Activated T-helper 9 cell treated with anti-CD3 and anti-CD28 coated beads, Interleukin-2, amount 50 U/mL, for 16 hours (primary cell): Measurements from ENCODE around the gene PPFIA2.

Source experiments
- DNase-seq: peaks from one replicate; pipeline ENCODE4 v3.0.0-alpha.2; 2020; ENCODE audit warnings: low read depth

Gene PPFIA2

DNA sequence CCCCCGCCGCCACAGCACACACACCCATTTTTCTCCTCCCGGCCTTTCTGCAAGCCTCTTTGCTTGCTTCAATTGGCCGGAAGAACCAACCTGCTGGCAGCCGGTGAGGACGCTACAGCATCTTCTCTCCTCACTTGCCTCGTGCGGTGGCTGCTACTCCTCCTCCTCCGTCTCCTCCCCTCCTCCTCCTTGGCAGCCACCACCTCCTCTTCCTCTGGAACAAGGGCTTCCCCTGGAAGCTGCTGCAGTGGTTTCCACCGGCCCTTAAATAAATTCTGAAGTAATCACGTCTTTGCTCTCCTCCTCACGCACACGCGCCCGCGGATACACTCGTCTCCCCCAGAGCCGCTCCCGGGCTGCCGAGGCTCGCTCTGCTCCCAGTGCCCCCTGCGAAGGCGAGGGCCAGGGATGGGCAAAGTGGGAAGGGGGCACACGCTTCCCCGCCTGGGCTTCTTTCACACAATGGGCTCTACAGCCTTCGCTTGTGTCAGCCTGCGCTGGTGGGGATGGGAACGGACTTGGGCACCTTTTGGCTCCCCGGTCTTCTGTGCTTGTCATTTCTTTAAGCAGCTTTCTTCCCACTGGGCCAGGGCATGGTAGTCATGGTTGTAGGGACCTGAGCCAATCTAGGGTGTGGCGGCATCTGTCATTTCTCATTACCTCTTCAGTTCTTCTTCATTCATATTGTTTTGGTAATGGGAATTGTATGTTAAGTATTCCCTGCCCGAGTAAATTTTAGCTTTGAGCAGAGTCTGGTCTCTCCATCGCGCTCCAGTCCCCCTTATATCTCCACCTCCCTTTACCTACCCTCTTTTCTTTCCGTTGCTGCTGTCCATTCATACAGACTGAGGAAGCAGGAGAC, at the start of gene PPFIA2:
TSS of gene PPFIA2 (minus strand) at position 161 of the 862 bp plus-strand sequence.
- no peak for DNase-seq

DNA sequence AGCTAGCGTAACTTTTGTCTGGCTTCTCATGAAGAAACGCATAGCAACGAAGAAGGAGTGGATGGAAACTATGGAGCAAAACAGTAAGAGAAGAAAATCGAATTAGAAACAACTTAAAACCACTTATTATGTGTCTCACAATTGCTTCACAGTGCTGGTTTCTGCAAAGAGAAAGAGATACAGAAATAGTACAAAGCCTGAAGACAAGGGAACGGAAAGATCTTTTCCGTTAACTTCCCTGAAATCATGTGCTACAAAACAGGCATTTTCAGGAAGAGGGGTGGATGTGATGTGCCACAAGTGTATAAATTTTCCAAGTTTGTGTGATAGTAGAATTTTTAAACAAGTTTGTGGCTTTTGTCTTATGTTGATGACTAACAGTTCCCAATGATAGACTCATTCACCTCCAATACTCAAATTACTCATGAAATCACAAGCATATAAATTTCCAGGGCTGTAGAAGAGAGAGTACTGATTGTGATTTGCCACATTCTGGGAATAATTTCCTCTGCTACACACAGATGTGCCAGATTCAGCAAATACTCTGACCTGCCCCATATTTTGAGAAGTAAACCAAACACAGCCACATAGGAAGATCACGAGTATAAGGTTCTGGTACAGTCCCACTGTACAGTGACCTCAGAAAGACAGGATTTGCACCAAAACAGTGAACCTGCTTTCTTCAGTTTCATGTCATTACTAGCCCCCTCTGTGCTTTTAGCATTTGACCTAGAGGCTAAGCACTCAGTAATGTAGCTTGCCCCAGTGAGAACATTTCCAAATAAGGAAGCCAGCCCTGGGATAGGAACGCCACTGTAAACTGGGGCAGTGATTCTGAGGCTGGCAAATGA, 41.4 kb upstream of the PPFIA2 start:
- DNase-seq: no peak

DNA sequence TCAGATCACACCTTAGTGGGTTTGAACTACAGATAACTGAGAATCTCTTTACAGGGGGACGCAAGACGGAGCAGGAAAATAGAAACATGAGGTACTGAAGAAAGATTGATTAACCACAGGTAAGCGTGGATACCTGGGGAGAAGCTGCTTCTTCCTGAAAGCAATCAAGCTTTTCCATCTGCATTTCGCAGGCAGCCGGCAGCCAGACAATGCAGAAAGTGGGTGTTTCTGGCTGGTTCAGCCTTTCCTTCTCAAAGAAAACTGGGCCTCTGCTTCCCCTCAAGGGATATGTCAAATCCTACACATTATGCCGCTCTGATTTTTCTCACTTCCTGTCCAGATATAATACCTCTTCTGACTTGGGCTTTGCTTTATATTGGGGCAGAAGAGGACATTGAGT, 39.1 kb upstream of the PPFIA2 start:
- DNase-seq: no peak

DNA sequence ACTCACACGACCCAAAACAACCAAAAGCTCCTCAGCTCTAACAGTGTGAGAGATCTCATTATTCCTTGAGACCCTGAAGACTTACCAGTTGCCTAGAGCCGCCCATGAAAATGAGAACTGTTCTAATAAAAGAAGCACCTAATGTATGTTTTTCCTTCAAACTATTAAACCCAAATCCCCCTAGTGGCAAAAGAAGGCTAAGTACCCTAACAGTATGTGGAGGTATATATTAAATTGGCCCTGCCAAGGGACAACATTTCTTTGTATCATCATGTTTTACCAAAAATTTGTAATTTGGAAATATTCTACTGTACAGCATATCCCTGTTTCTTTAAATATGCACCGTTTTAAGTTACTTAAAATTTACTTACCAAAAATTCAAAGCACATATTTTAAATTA, 38.0 kb upstream of the PPFIA2 start:
- no peak for DNase-seq

DNA sequence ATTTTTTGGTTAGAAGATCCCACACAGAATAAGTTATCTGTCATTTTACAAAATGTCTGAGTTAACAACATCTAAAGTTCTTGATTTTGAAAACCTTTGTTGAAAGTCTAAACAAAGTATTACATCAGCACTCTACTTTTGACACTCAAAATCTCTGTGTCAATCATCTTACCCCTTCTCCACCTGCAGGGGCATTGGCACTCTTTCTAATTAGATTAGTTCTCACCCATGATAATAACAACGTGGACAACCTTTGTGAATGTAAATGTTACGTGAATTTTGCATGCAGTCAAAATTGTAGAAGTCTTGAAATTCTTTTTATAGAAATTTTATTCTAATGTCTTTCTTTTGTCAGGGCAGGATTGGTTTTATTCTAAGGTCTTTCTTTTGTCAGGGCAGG, 33.5 kb upstream of the PPFIA2 start:
- no peak for DNase-seq

DNA sequence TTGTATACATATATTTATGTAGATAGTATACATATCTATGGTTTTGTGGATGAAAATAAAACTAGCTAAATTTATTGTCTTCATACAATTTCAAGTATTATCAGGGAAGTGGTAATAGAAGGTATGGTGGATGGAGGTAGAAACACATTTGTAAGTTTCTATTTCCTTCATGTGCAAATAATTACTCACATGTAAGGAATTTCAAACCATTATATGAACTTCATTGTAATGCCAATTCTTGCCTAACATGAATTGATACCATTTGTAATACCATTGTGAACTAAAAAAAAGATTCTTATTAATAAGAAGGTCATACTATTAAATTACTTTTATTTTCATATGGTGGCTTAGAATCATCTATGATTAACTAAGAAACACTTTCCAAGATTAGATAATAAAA, 20.1 kb upstream of the PPFIA2 start:
- no peak for DNase-seq

DNA sequence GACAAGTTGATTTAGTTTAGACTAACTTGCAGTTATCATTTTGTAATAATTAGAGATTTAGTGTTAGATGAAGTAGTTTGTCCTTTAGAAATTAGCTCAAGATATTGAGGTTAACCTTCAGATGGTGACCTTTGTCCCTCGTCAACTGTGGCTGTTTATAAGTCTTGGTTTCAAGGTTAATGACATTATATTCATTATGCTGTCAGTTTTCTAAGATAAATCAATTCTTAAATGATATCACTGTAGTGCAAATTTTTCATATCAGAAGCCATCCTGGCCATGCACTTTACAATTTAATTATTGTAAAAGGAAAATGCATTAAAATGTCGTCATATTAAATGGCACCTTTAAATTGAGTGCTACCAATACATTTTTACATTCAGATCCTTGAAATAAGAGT, 19.6 kb upstream of the PPFIA2 start:
- DNase-seq: no peak

DNA sequence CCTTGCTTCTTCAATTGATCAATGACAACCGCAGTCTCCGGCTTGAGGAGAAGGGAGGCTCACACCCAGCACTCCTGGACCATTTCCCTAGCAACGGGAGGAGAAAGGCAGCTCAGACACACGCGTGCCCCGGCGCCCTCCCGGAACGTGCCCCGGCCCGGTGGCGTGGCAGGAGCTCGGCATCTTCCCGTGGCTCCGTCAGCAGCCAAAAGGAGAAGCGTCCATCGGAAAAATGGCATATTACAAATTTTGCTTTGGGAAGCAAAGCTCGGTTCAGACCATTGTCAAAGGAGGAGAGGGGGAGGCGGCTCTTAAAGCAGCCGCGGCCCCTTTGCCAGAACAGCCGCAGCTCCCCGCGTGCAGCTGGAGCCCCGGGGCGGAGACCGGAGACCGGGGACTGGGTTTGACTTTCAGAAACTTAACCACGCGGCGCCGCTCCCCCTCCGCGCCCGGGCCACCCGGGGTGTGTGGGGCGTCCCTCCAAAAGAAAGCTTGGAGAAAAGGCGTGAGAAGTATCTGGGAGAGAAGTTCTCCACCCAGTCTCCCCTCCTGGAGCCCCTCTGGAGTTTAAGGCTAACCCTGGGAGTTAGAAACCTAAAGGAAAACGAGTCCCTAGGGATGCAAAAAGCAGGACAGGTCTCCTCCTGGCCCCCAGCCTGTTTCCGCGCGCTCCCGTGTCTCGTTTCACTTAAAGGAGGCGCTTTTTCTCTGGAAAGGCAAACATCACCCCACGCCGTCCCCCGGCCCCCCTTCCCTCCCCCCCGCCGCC, 545 bp downstream of the PPFIA2 start:
- no peak for DNase-seq

DNA sequence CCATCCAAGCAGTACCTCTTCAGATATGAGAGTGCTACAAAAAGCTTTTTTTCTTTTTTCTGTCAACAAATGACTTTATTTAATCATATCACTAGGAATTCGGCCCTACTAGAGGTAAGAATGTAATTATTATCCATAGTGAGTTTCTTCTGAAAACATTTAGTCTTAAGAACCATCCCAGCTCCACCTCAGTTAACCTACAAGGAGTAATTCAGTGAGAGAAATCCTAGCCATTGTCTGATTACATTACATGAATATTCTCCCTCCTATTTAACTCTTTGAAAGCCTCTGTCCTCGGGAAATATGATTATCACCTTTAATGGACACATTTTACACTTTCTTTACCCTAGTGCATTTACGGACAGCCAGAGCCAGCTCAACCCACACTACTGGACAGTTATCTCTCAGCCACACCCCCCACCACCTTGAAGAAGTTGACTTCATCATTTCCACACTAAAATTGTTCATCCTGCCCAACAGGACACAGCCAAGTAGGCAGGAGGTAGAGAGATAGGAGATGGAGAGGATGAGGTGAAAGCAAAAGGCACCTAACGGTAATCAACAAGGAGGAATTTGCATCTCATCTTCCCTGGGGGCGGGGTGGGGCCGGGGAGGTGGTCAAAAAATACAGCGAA, 1.3 kb downstream of the PPFIA2 start:
- no peak for DNase-seq

DNA sequence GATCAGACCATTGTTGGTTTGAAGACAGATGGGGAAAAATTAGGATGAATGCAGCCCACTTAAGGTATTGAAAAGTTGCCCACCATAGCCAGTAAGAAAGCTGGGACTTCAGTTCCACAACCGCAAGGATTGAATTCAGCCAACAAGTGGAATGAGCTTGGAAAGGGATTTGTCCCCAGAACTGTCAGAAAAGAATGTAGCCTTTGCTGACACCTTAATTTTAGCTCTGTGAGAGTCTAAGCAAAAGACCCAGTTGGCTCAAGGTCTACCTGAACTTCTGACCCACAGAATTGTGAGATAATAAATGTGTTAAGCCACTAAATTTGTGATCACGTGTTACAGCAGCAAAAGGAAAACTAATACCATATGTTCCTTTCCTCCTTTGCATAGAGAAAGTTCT, 29.4 kb downstream of the PPFIA2 start:
- DNase-seq: no peak

DNA sequence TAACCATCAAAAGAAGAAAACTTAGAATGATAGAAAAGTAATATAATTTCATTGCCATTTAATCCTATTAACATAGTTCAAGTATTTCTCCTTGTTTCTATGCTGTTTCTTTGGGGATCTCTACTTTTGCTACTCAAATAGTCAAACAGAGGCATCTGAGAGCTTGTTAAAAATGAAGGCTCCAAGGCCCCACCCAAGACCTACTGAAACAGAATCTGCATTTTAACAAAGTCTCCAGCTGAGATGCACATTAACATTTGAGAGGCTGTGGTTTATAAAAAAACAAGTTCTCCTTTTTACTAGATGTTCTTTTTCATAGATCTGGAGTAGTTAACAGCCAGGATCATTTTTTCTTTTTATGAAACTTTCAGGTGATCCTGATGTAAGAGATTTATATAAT, 31.8 kb downstream of the PPFIA2 start:
- DNase-seq: no peak

DNA sequence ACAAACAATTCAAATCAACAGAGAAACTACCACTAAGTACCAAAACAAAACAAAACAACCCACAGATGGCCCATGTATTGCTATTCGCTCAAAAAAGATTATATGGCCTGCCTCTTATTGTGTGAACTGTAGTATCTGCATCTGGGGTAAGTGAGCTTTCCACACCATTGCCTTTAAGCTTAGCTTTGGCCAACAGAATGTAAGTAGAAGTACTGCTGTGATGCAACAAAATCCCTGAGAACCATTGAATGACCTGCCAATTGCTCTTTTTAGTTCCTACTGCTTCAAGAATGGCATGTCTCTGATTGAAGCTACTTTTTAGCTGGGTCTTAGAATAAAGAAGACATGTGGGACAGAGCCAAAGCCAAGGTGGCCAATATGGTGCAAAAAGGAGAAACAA, 32.5 kb downstream of the PPFIA2 start:
- no peak for DNase-seq

DNA sequence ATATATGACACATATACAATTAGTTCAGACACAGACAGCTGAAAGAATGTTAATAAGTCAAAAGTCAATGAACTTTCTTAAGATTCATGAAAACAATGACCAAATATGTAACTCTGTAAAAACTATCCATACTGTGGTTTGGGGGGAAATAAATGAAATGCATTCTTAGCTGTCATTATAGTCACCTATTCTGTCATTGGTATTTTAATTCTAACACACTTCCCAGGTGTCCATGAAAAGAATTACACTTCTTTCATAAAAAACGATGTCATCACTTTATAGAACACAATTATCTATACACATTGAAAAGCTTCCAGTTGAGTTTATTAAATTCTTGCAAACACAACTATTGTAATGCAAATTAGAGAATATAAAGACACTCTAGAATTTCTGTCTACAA, 35.8 kb downstream of the PPFIA2 start:
- DNase-seq: no peak

DNA sequence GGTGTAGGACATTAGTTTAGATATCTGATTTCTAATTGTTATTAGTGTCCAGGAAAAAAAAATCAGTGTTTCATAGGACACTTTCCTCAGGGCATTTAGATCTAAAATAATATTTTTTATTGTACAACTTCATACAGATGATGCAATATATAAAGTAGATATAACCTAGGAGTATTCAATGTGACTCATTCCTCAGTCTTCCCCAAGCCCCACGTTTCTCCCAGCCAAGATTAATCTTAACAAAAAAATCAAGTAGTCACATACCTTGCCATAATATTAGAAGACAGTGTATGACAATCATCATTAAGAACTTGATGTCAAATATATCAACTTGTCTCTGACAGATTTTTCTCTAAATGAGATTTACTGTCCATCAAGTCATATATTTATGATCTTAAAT, 37.1 kb downstream of the PPFIA2 start:
- no peak for DNase-seq

DNA sequence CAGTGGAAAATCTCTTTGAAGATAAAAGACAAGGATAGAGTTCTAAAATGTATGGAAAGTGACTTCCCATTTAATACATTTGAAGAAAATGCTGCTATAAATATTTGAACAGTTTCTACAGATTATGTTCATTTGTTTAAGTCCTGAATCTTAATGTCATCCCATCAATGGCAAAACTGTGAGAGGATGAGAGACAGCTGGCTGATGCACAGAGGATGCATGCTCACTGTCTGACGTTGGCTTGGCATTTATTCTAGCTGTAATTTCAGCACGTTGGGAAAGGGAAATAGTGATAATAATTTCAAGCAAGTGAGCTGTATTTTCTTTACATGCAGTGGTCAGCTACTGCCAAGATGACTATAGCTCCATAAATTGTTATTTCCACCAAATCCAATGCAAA, 40.5 kb downstream of the PPFIA2 start:
- no peak for DNase-seq

DNA sequence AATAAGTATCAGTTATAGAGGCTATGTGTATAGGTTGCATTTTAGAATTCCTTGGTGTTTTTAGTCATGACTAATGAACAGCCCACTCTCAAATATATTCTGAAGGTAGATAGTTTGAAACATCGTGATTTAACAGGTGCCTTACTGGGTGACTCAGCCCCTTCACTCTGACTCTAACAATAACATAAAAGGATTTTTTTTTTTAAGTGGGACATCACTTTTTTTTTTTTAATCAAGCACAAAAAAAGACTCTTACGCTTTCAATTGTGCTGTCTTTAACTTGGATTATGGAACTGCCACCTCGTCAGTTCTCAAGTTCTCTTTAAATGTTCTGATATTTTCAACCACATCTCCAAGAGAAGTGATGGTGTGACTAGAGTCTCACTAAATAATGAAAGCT, 46.6 kb downstream of the PPFIA2 start:
- no peak for DNase-seq

DNA sequence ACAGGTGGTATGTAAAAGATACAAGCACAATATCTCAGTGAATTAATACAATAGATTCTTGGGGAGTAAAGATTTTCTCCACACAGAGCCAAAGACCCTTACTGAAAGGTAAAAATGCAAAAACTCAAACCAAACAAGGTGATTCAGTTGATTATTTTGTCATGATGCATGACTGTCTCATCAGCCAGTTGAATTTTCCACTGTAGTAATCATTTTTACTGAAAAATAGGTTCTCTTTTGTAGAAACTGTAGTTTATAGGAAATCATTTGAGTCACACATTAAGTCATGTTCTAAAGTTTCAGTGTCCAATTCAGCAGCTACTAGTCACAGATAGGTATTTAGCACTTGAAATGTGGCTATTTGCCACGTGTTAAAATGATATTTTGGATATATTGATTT, 53.6 kb downstream of the PPFIA2 start:
- no peak for DNase-seq

DNA sequence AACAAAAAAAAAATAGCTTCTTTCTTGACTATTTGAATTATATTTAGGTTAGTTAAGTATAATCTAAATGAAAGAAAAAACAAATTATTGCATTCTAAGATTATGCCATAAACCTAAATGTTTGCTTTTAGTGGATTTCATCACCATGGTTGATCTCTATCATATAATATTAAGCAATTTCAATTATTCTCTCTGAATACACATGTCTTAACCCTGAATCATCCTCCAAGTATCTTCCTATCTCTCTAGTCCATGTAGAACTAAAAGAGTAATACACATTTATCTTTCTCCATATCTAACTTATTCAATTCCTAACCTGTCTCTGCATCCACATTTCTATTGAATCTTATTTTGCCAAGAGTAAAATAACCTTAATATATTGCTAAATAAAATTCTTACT, 59.6 kb downstream of the PPFIA2 start:
- DNase-seq: no peak

DNA sequence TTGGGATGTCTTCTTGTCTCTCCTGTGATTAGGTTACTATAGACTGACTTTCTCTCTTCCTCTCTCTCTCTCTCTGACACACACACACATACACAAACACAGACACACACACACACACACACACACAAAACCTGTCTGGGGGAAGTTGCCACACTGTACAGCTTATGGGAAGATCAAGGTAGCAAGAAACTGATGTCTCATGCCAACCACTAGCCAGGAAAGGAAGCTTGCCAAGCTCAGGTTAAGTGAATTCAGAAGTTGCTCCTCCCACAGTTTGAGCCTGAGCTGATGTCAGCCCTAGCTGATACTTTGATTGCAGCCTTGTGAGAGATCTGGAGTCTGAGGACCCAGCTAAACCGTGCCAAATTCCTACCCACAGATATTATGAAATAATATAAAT, 67.1 kb downstream of the PPFIA2 start:
- DNase-seq: no peak

DNA sequence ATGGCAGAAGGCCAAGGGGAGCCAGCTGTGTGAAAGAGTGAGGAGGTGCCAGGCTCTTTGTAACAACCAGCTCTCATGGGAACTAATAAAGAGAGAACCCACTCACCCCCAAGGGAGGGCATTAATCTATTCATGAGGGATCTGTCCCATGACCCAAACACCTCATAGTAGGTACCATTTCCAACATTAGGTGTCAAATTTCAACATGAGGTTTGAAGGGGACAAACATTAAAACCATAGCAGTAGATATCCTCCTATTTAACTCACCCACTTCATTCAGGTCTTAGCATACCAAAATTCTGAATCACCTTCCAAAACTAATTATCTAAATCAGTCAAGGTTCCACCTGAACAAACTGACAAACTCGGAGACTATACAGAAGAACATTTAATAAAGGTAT, 75.3 kb downstream of the PPFIA2 start:
- DNase-seq: no peak

DNA sequence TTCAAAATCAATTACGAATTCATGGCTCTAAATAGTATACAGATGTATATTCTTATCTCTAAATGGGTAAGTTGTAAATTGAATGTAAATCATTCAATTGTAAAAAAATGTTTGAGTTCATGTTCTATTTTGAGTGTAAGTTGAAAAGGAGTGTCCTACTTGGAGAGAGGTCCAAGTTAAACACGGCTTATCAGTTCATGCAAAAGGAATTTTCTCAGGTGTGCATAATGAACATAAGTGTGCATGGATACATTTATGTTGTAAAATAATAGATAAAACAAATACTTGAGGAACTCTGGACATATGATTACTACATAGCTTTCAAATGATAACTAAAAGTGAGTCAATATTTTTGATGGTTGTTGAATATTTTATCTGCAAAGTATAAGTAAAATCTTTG, 79.5 kb downstream of the PPFIA2 start:
- DNase-seq: no peak

DNA sequence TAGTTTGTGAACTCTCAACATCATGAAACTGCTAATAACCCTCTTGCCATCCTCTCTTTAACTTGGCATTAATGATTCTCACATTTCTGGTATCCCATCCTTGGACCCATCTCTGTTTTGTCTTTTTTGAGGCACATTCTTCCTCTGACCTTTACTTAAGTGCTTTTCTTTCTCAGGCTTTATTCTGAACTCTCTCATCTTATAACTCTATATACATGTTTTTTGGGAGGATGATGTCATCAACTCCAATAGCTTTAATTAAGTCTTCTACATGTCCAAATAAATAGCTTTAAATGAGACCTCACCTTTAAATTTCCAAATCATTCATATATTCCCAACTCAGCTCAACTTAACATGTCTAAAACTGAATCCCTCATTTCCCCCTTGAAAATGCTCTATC, 88.4 kb downstream of the PPFIA2 start:
- no peak for DNase-seq
